H9 (cell line): ENCODE measurements around the gene HNRNPK. TPM values are rescaled to one million over a fixed set of nuclear protein-coding genes. Genes with fewer than 3 reads are reported as not detected.
A peak's percentile ranks its signal among the peaks of the same experiment; 100 is the strongest.

Experiments
- DNase-seq: peaks from one replicate; pipeline ENCODE4 v3.0.0-alpha.2; 2017
- H2AFZ ChIP-seq: one replicate; pipeline ENCODE4 v1.6.1; 2013; ENCODE audit warnings: mild to moderate bottlenecking, low read length, control low read depth, moderate library complexity
- H2AK5ac ChIP-seq: 2 replicates; pipeline ENCODE4 v1.6.1; 2013; ENCODE audit warnings: low read length, control low read depth, mixed read lengths; ENCODE audit not compliant: insufficient read length
- H2BK120ac ChIP-seq: one replicate; pipeline ENCODE4 v1.6.1; 2013; ENCODE audit warnings: low read depth, mild to moderate bottlenecking, low read length, control low read depth, inconsistent platforms; ENCODE audit not compliant: poor library complexity, severe bottlenecking
- H2BK12ac ChIP-seq: 2 replicates; pipeline ENCODE4 v1.6.1; 2013; ENCODE audit warnings: low read length, control low read depth, mixed read lengths, low read depth; ENCODE audit not compliant: insufficient read length
- H2BK15ac ChIP-seq: 2 replicates; pipeline ENCODE4 v1.6.1; 2013; ENCODE audit warnings: low read depth, low read length, control low read depth
- H2BK20ac ChIP-seq: one replicate; pipeline ENCODE4 v1.6.1; 2013; ENCODE audit warnings: low read depth, mild to moderate bottlenecking, low read length, control low read depth, inconsistent platforms; ENCODE audit not compliant: poor library complexity, severe bottlenecking
- H2BK5ac ChIP-seq: 2 replicates; pipeline ENCODE4 v1.6.1; 2013; ENCODE audit warnings: low read length, control low read depth, mixed read lengths; ENCODE audit not compliant: insufficient read length
- H3K14ac ChIP-seq: 2 replicates; pipeline ENCODE4 v1.6.1; 2013; ENCODE audit warnings: low read length, control low read depth; ENCODE audit not compliant: insufficient read depth
- H3K18ac ChIP-seq: 2 replicates; pipeline ENCODE4 v1.6.1; 2013; ENCODE audit warnings: low read depth, mild to moderate bottlenecking, mixed read lengths, low read length, control low read depth; ENCODE audit not compliant: insufficient read length
- H3K23ac ChIP-seq: 2 replicates; pipeline ENCODE4 v1.6.1; 2013; ENCODE audit warnings: low read length, control low read depth, mixed read lengths, low read depth; ENCODE audit not compliant: insufficient read length
- H3K23me2 ChIP-seq: 2 replicates; pipeline ENCODE4 v1.6.1; 2013; ENCODE audit warnings: low read depth, mild to moderate bottlenecking, mixed read lengths, low read length, control low read depth; ENCODE audit not compliant: insufficient read length, poor library complexity, severe bottlenecking
- H3K27ac ChIP-seq: 2 replicates; pipeline ENCODE4 v1.5.1; 2013; ENCODE audit warnings: low read length, control low read depth, mixed read lengths, low read depth; ENCODE audit not compliant: insufficient read length
- H3K27me3 ChIP-seq: 2 replicates; pipeline ENCODE4 v1.6.1; 2013; ENCODE audit warnings: low read length, control low read depth, inconsistent platforms; ENCODE audit not compliant: insufficient read depth
- H3K4ac ChIP-seq: 2 replicates; pipeline ENCODE4 v1.6.1; 2013; ENCODE audit warnings: low read depth, mild to moderate bottlenecking, control low read depth, inconsistent platforms, low read length, moderate library complexity
- H3K4me1 ChIP-seq: 2 replicates; pipeline ENCODE4 v1.6.1; 2013; ENCODE audit warnings: low read length, control low read depth, inconsistent platforms; ENCODE audit not compliant: insufficient read depth
- H3K4me2 ChIP-seq: 2 replicates; pipeline ENCODE4 v1.6.1; 2013; ENCODE audit warnings: low read length, control low read depth, mixed read lengths; ENCODE audit not compliant: insufficient read length, insufficient read depth
- H3K56ac ChIP-seq: 2 replicates; pipeline ENCODE4 v1.6.1; 2013; ENCODE audit warnings: low read depth, mild to moderate bottlenecking, mixed read lengths, low read length, control low read depth; ENCODE audit not compliant: insufficient read length
- H3K79me1 ChIP-seq: 2 replicates; pipeline ENCODE4 v1.6.1; 2013; ENCODE audit warnings: low read depth, mild to moderate bottlenecking, moderate library complexity, low read length, control low read depth, inconsistent platforms; ENCODE audit not compliant: insufficient read depth, poor library complexity, severe bottlenecking
- H3K79me2 ChIP-seq: 2 replicates; pipeline ENCODE4 v1.6.1; 2013; ENCODE audit warnings: low read length, control low read depth, inconsistent platforms; ENCODE audit not compliant: insufficient read depth
- H3K9ac ChIP-seq: 2 replicates; pipeline ENCODE4 v1.6.1; 2013; ENCODE audit warnings: low read length, control low read depth, mixed read lengths; ENCODE audit not compliant: insufficient read length; ENCODE audit errors: extremely low read depth
- H3K9me3 ChIP-seq: one replicate; pipeline ENCODE4 v1.6.1; 2013; ENCODE audit warnings: low read depth, low read length, inconsistent platforms; ENCODE audit not compliant: control insufficient read depth
- H3T11ph ChIP-seq: one replicate; pipeline ENCODE4 v1.6.1; 2013; ENCODE audit warnings: mild to moderate bottlenecking, low read length, control low read depth, inconsistent platforms
- H4K20me1 ChIP-seq: one replicate; pipeline ENCODE4 v1.6.1; 2013; ENCODE audit not compliant: control insufficient read depth, insufficient read length, insufficient read depth
- H4K5ac ChIP-seq: 2 replicates; pipeline ENCODE4 v1.6.1; 2013; ENCODE audit warnings: low read depth, mild to moderate bottlenecking, mixed read lengths, low read length, control low read depth; ENCODE audit not compliant: insufficient read length
- H4K8ac ChIP-seq: replicated peaks from 2 replicates; pipeline ENCODE4 v1.6.1; 2013; ENCODE audit warnings: low read length, control low read depth, mixed read lengths, low read depth; ENCODE audit not compliant: insufficient read length
- H4K91ac ChIP-seq: 2 replicates; pipeline ENCODE4 v1.6.1; 2013; ENCODE audit warnings: low read depth, mild to moderate bottlenecking, moderate library complexity, mixed read lengths, low read length, control low read depth; ENCODE audit not compliant: insufficient read length
- H3K27ac Mint-ChIP-seq, 3 experiments: 2 replicates in 2 of 3; 3 replicates in 1 of 3; pipeline ENCODE4 v1.8.0; 2020 to 2021; ENCODE audit warnings: mixed read lengths in 3 of 3, mild to moderate bottlenecking in 1 of 3, moderate library complexity in 1 of 3
- H3K27me3 Mint-ChIP-seq: 2 replicates; pipeline ENCODE4 v1.8.0; 2021; ENCODE audit warnings: low read depth, mild to moderate bottlenecking, moderate library complexity, mixed read lengths
- H3K36me3 Mint-ChIP-seq, 3 experiments: 2 replicates in 2 of 3; 3 replicates in 1 of 3; pipeline ENCODE4 v1.8.0; 2020 to 2021; ENCODE audit warnings: low read depth in 3 of 3, mixed read lengths in 3 of 3; ENCODE audit not compliant: insufficient read depth in 1 of 3
- H3K4me1 Mint-ChIP-seq, 2 experiments: 2 replicates each; pipeline ENCODE4 v1.8.0; 2020; ENCODE audit warnings: mixed read lengths in 2 of 2
- H3K4me3 Mint-ChIP-seq, 2 experiments: 2 replicates in 1 of 2; 3 replicates in 1 of 2; pipeline ENCODE4 v1.8.0; 2020 to 2021; ENCODE audit warnings: mild to moderate bottlenecking in 2 of 2, mixed read lengths in 2 of 2, moderate library complexity in 1 of 2
- H3K9me3 Mint-ChIP-seq, 2 experiments: 2 replicates in 1 of 2; 3 replicates in 1 of 2; pipeline ENCODE4 v1.8.0; 2020; ENCODE audit warnings: mild to moderate bottlenecking in 2 of 2, mixed read lengths in 2 of 2, moderate library complexity in 1 of 2
- WGBS: extraction: QIAGEN DNeasy Blood & Tissue Kit; methylation state at CpG from one replicate; pipeline ENCODE4 v1.1.7; 2013; ENCODE audit warnings: missing lambda C conversion rate, low lambda C conversion rate, mixed read lengths; ENCODE audit not compliant: insufficient read length; ENCODE audit errors: extremely low coverage; 5-methylcytosine and 5-hydroxymethylcytosine counted together
- total RNA-seq: library from RNA; stranded (reverse); gene quantifications from 2 replicates; pipeline ENCODE4 v1.2.1, GENCODE V29; 2021
- TF ChIP-seq, protein P1 (sequence below): fragments of 200-600 bp; sonication (generic); conservative IDR thresholded peaks from 3 replicates; pipeline ENCODE4 v1.8.0; 2021; ENCODE audit warnings: antibody characterized with exemption, mild to moderate bottlenecking

The HNRNPK gene
- total RNA-seq, 1 experiment from 2014 or later, result 790 TPM

DNA sequence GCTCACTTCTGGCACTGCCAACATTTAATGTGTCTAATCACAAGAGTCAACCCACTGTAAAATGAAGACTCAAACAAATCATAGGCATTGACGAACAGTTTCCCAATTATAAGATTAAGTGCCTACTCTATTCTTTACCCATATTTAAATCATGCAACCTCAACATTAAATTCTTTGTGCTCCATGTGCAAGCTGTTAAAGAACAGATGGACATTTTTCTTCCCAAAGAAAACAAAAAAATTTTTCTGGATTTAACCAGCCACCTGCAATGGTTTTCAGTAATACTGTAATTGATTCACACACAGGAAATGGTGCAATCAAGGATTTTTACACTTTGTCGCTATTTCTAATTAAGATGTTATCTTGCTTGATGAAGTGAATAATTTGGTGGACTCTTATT lies 3.6 kb downstream of the HNRNPK start:
- TF ChIP-seq, protein P1, sequence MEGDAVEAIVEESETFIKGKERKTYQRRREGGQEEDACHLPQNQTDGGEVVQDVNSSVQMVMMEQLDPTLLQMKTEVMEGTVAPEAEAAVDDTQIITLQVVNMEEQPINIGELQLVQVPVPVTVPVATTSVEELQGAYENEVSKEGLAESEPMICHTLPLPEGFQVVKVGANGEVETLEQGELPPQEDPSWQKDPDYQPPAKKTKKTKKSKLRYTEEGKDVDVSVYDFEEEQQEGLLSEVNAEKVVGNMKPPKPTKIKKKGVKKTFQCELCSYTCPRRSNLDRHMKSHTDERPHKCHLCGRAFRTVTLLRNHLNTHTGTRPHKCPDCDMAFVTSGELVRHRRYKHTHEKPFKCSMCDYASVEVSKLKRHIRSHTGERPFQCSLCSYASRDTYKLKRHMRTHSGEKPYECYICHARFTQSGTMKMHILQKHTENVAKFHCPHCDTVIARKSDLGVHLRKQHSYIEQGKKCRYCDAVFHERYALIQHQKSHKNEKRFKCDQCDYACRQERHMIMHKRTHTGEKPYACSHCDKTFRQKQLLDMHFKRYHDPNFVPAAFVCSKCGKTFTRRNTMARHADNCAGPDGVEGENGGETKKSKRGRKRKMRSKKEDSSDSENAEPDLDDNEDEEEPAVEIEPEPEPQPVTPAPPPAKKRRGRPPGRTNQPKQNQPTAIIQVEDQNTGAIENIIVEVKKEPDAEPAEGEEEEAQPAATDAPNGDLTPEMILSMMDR, result no peak
- Histone ChIP-seq H3K4ac (no peak overlapping the region), H3K9me3 (no peaks in the 10 kb centered on the region), H4K20me1 (peaks cover 4% of the 10 kb centered on the region), H3K23ac (no peak overlapping the region), H4K5ac (no peak overlapping the region), H3K4me2 (no peak overlapping the region), H2BK20ac (no peak overlapping the region), H3K79me1 (peaks cover 11% of the 10 kb centered on the region), H4K8ac (no peak overlapping the region), H2BK120ac (no peak overlapping the region), H3K9ac (no peak overlapping the region), H3K18ac (no peak overlapping the region), H3K27me3 (no peaks in the 10 kb centered on the region), H2BK12ac (no peak overlapping the region), H2BK5ac (no peak overlapping the region), H3K14ac (no peak overlapping the region), H3K23me2 (peaks cover 6% of the 10 kb centered on the region), H3K79me2 (peaks cover 32% of the 10 kb centered on the region), H3K27ac (no peak overlapping the region), H3K56ac (no peak overlapping the region), H2AFZ (no peak overlapping the region), H3T11ph (no peak overlapping the region), H3K4me1 (no peaks in the 10 kb centered on the region), H2AK5ac (no peak overlapping the region), H4K91ac (no peak overlapping the region), H2BK15ac (no peak overlapping the region)
- peaks cover 22 to 27% of the 10 kb centered on the region in 2 experiments for H3K4me1 Mint-ChIP-seq
- H3K27ac Mint-ChIP-seq, result peak overlapping the region in 1 of 3 experiments; percentile 88; a peak in 3 of 7 replicates
- peaks cover 4% of the 10 kb centered on the region; the same call in 1 of the 2 replicates for H3K27me3 Mint-ChIP-seq
- peaks cover 69 to 84% (median 80%) of the 10 kb centered on the region in 3 experiments for H3K36me3 Mint-ChIP-seq
- peaks cover 0 to 3% of the 10 kb centered on the region in 2 experiments; a peak in 1 of 5 replicates for H3K9me3 Mint-ChIP-seq
- DNase-seq, result no peak
- WGBS, result no CpG with 5 or more reads among the region's 2 CpGs
- peak overlapping the region; percentile 43 to 97; a peak in 2 of 5 replicates for H3K4me3 Mint-ChIP-seq
